ENCODE results near the gene ALKBH8.
"Not testable (repeated sequence)": the region's sequence is repeated elsewhere in the genome, so short reads cannot be mapped to it uniquely, and the experiment has no call there.

ALKBH8 gene

DNA sequence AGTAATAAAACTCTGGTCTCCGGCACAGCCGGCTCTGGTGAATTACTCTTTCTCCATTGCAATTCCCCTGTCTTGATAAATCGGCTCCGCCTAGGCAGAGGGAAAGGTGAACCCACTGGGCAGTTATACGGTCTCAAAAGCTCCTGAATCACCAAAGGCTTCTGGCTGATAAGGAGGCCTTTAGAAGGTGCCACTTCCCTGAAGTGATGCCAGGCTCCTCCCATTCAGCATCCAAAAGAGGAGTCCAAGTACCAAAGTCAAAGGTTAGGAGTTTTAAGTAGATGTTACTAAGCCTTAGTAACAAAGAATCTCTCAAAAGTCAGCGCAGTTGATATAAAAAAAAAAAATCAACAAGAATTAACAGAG, 11.8 kb upstream of the ALKBH8 start:
- no peak for DNase-seq (ENCODE audit: low read depth in 2 of 2)

- DNase-seq (ENCODE audit: low read depth in 2 of 2), result not testable (repeated sequence)
These were observed 11.2 kb upstream of the ALKBH8 start for GRCh38 chr11:107576497-107577345.

DNA sequence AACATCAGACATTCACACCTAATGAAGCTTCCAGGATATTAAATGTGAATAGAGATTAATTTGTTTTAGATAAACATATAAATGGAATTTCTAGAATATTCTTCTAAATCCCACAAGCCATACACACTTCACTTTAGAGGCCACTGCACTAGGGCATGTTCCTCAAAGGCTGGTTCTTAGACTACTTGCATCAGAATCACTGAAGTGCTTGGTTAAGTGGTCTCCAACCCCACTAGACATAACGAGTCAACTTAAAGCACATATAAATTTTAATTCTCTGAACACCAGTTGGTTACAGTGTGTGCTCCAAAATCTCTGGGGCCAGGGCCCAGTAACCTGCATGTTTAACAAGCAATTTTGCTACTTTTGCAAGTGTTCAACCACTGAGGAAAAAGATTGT, 7.9 kb upstream of the ALKBH8 start:
- DNase-seq (ENCODE audit: low read depth in 2 of 2), result no peak

DNA sequence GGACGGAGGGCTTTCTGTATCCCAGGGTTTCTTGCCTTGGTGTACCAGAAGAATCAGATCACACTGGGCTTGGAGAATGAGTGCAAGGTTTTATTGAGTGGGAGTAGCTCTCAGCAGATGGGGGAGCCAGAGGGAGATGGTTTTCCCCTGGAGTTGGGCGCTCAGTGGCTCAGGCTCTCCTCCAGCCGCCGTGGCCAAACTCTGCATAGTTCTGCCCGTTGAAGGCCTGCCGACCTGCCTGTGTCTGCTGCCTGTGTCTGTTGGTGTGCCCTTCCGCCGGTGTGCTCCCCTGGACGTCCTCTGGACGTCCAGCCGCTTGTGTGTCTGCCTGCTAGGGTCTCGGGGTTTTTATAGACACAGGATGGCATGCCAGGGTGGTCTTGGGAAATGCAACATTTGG, 4.5 kb upstream of the ALKBH8 start:
- DNase-seq (ENCODE audit: low read depth in 2 of 2), result no peak

- DNase-seq (ENCODE audit: low read depth in 2 of 2), result no peak
These were observed 2.3 kb upstream of the ALKBH8 start for GRCh38 chr11:107567739-107568335.

GRCh38 chr11:107566569-107566968, 1.0 kb upstream of the ALKBH8 start:
- no peak for DNase-seq (ENCODE audit: low read depth in 2 of 2)

GRCh38 chr11:107565955-107566501, 493 bp upstream of the ALKBH8 start:
- not testable (repeated sequence) for DNase-seq (ENCODE audit: low read depth in 2 of 2)

GRCh38 chr11:107564877-107565218, 687 bp downstream of the ALKBH8 start:
- no peak for DNase-seq (ENCODE audit: low read depth in 2 of 2)

- DNase-seq (ENCODE audit: low read depth in 2 of 2), result no peak
These were observed 1.8 kb downstream of the ALKBH8 start for GRCh38 chr11:107563702-107564101.

DNA sequence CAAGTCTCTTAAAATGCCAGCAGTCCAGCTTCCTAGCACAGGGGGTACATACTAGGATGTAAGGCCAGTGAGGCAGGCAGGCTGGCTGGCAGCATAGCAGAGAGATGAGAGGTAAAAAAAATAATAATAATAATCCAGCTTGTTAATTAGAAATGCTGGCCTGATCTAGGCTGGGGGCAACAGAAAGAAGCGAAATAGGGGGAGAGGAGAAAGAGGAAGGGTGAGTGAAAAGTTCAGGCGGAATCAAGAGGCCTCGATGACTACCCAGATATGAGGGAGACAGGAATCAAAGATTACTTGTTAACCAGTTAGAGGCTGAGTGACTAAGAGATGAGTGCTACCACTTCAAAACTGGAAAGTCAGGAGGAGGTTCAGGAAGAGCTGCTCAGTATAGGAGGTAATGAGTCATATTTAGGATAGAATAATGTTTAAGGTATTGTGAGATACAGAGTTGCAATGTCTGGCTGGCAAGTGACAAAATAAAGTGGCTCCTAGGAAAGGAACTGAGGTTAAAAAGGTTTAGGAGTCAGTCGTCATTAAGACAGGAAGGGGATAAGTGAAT, 2.8 kb downstream of the ALKBH8 start:
- DNase-seq (ENCODE audit: low read depth in 2 of 2), result no peak

GRCh38 chr11:107561688-107562087, 3.8 kb downstream of the ALKBH8 start:
- DNase-seq (ENCODE audit: low read depth in 2 of 2), result no peak

- no peak for DNase-seq (ENCODE audit: low read depth in 2 of 2)
These were observed 15.2 kb downstream of the ALKBH8 start for GRCh38 chr11:107550304-107550703.

DNA sequence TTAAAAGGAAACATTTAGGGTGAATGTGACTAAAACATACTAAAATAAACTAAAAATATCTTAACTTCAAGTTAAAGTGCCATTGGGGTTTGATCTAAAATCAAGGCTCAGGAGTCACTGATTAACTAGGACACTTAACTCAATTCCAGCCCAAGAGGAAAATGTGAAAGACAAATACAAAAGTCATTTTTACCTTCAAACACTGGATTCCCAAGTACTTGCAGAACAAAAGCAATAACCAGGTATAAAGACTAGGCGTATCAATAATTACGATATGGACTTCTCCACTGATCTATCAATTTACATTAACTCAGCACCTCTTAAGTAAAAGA, 15.6 kb downstream of the ALKBH8 start:
- no peak for DNase-seq (ENCODE audit: low read depth in 2 of 2)

GRCh38 chr11:107549253-107549953, 16.1 kb downstream of the ALKBH8 start:
- DNase-seq (ENCODE audit: low read depth in 2 of 2), result no peak

DNA sequence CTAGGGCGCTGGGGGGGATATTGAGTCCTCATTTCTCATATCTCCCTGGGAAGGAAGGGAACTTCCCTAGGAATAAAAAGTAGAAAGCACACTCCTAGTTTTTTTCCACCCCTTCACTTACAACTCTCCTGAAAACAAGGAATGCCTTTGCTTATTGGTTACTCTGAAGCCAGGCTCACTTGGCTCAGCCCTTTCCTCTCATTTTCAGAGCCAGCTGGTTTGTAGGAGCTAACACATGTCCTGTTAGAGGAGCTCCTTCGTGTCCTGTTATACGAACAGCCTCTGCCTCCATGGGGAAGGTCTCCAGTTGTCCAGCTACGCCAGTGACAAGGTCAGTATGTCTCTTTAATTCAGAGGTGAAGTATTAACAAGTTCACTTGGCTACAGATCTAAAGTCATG, 17.6 kb downstream of the ALKBH8 start:
- DNase-seq (ENCODE audit: low read depth in 2 of 2), result no peak

GRCh38 chr11:107545101-107545514, 20.4 kb downstream of the ALKBH8 start:
- DNase-seq (ENCODE audit: low read depth in 2 of 2), result no peak

- DNase-seq (ENCODE audit: low read depth in 2 of 2), result no peak
These were observed 26.7 kb downstream of the ALKBH8 start for GRCh38 chr11:107538821-107539220.

DNA sequence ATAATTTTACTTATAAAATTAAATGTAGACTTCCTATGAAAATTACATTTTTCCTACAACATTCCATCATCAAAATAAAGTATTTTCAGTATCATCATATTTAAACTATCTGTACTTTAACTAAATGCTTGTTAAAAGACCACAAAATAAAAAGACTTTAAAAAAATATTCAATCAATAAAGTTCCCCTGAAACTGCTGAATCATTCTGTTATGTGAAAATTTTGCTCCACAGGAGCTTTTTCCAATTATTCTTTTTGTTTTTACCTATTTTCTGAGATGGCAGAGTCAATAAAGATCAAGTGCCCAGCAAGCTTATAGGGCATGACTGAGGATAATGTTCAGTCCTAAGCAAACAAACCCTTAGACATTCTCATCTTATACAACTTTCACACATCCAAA, 27.3 kb downstream of the ALKBH8 start:
- no peak for DNase-seq (ENCODE audit: low read depth in 2 of 2)

- not testable (repeated sequence) for DNase-seq (ENCODE audit: low read depth in 2 of 2)
These were observed 28.4 kb downstream of the ALKBH8 start for GRCh38 chr11:107537155-107537554.

- no peak for DNase-seq (ENCODE audit: low read depth in 2 of 2)
These were observed 39.3 kb downstream of the ALKBH8 start for GRCh38 chr11:107526197-107526596.

GRCh38 chr11:107508858-107509244, 56.7 kb downstream of the ALKBH8 start:
- no peak for DNase-seq (ENCODE audit: low read depth in 2 of 2)

GRCh38 chr11:107508201-107508857, 57.2 kb downstream of the ALKBH8 start:
- DNase-seq (ENCODE audit: low read depth in 2 of 2), result no peak
